ENCODE data around the gene U2AF2.

U2AF2 gene

GRCh38 chr19:55654868-55655647, at the start of gene U2AF2:
Gene U2AF2 (plus strand): TSS chr19:55655035. CDS start chr19:55655105, 70 bp downstream.
- DNase-seq: peak; percentile 96

- peak; percentile 99 for DNase-seq
Measured at GRCh38 chr19:55605207-55605636, 49.6 kb upstream of the U2AF2 start.

- peak; percentile 92 for DNase-seq
Measured at GRCh38 chr19:55605637-55606470, 49.0 kb upstream of the U2AF2 start, which contains the start of gene ZNF865. Gene ZNF865 (plus strand): TSS chr19:55605647. CDS start chr19:55613619, 7,972 bp downstream.

GRCh38 chr19:55606471-55606787, 48.4 kb upstream of the U2AF2 start:
- no peak for DNase-seq

- DNase-seq: no peak
Measured at GRCh38 chr19:55606817-55607216, 48.0 kb upstream of the U2AF2 start.

- no peak for DNase-seq
Measured at GRCh38 chr19:55609326-55609725, 45.5 kb upstream of the U2AF2 start.

GRCh38 chr19:55611300-55611982, 43.4 kb upstream of the U2AF2 start:
- no peak for DNase-seq

- no peak for DNase-seq
Measured at GRCh38 chr19:55611983-55612645, 42.7 kb upstream of the U2AF2 start.

- DNase-seq: no peak
Measured at GRCh38 chr19:55613396-55613795, 41.4 kb upstream of the U2AF2 start.

GRCh38 chr19:55613930-55614710, 40.7 kb upstream of the U2AF2 start:
- no peak for DNase-seq

- DNase-seq: no peak
Measured at GRCh38 chr19:55614711-55615542, 39.9 kb upstream of the U2AF2 start.

GRCh38 chr19:55615543-55616394, 39.1 kb upstream of the U2AF2 start:
- no peak for DNase-seq

- no peak for DNase-seq
Measured at GRCh38 chr19:55616395-55616875, 38.4 kb upstream of the U2AF2 start.

GRCh38 chr19:55617426-55617825, 37.4 kb upstream of the U2AF2 start:
- DNase-seq: no peak

GRCh38 chr19:55618426-55618825, 36.4 kb upstream of the U2AF2 start:
- DNase-seq: no peak

- no peak for DNase-seq
Measured at GRCh38 chr19:55619286-55619685, 35.5 kb upstream of the U2AF2 start.

- peak; percentile 77 for DNase-seq
Measured at GRCh38 chr19:55620410-55621204, 34.2 kb upstream of the U2AF2 start.

GRCh38 chr19:55621205-55621672, 33.6 kb upstream of the U2AF2 start:
- no peak for DNase-seq

GRCh38 chr19:55621673-55622231, 33.1 kb upstream of the U2AF2 start:
- no peak for DNase-seq

Measured in hematopoietic multipotent progenitor cell treated with erythropoietin and hydrocortisone succinate and interleukin-3 and kit ligand, for 6 days (in vitro differentiated cells).